Stimulated activated CD4-positive, alpha-beta T cell treated with anti-CD3 and anti-CD28 coated beads, Interleukin-15, amount 100 ng/mL, for 48 hours (primary cell): ENCODE measurements around the gene TMEM94.
"Not testable (repeated sequence)": the region's sequence is repeated elsewhere in the genome, so short reads cannot be mapped to it uniquely, and the experiment has no call there.

Experiments
- DNase-seq, 2 donors: peaks; one replicate each; pipeline ENCODE4 v3.0.0-alpha.2; 2020; ENCODE audit warnings: low read depth in 2 of 2

TMEM94 gene

DNA sequence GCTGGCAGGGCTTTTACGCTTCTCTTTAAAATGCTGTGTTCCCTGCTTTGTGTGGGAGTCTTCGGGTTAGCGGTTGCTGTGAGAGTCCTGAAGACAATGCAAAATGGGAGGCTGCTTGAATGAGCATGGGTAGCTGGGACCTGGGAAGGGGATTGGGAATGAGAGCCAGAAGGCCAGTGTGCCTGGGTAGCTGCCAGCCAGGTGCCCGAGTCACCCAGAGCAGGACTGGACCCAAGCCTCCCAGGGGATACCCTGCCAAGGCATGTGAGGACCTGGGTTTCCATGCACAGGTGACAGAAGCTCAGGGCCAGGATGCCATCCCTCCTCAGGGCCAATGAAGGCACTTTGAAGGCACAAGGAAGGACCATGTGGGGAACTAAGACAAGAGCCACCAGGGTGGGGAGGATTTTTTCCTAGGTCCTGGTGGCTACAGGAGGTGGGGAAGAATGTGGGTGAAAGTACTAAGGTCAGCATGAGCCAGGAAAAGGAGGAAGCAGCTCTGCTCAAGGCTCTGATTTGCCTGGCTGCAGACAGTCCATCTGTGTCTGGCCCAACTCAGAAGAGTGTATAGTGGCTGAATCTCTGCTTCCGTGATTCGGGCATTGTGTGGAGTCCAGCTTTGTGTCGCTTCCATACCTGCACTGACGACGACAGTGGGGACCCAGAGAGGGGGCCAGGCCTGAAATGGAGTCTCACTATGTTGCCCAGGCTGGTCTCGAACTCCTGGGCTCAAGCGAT lies 20.5 kb downstream of the TMEM94 start:
- no peak for DNase-seq

- DNase-seq = not testable (repeated sequence)
Observed at GRCh38 chr17:75477490-75477862, 21.0 kb downstream of the TMEM94 start.

DNA sequence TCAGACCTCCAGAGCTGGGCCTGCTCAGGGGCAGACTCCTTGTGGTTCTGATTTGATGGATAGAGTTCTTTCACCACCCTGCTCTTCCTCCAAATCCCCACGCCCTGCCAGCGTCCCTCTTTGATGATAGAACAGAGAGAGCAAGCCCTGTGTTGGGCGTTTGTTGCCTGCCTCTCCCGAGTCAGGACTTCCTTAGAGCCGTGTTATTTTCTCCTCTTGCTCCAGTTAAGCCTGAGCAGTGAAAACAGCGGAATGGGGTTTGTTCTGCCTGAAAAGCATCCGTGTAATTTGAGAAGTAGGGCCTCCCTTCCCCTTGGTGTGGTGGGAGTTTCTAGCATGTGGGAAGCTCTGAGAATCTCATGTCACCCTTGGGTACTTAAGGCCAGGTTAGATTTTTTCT lies 22.1 kb downstream of the TMEM94 start:
- DNase-seq = no peak

- no peak for DNase-seq
Observed at GRCh38 chr17:75480281-75480680, 23.8 kb downstream of the TMEM94 start.

- no peak for DNase-seq
Observed at GRCh38 chr17:75481194-75482068, 25.0 kb downstream of the TMEM94 start.

- no peak for DNase-seq
Observed at GRCh38 chr17:75482098-75482942, 25.9 kb downstream of the TMEM94 start.

GRCh38 chr17:75485688-75486087 lies 29.3 kb downstream of the TMEM94 start:
- DNase-seq = no peak

- DNase-seq = no peak
Observed at GRCh38 chr17:75486151-75486550, 29.7 kb downstream of the TMEM94 start.

DNA sequence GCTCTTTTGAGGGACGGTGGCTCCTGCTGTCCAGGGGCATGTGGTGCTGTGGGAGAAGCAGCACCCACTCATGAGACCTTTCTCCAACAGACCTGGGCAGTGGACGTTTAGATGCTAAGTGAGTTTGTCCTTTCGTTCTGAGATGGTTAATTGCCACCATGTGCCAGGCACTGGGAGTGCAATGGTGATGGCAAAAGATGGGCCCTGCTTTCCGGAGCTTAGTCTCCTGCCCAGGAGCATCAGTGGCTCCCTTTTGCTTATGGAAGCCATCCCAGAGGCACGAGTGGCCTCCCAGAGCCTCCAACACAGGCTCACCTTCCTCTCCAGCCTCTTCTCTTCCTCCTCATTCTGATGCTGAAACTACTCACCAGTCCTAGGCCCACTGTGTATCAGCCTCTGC lies 30.5 kb downstream of the TMEM94 start:
- no peak for DNase-seq

DNA sequence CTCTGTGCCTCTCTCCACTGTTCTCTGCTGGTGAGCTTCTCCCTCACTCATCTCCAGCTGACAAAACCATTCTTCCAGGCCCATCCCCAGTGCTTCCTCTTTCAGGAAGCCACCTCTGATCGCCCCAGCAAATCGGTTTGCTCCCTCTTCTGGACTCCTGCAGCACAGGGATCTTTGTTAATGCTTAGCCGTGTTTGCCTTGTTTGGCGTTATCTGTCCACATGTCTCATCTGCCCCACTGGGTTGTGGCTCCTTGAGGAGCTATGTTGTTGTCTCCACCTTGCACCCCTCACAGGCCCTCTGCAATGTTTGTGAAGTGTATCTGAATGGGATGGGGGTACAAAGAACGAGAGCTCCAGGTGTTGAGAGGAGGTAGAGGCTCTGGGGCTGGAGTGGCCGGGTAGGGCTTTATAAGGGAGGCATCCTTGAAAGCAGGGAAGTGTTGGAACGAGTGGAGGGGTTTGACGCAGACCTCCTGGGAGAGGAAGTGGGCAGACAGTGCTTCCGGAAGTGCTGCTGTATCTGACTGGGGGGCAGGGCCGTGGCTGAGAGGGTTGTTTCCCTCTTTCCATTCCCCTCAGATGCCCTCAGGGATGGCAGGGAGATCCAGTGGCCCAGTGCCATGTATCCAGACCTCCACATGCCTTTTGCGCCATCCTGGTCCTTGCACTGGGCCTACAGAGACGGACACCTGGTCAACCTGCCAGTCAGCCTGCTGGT lies 31.1 kb downstream of the TMEM94 start:
- DNase-seq = peak in 1 of 2 donors; percentile 9

DNA sequence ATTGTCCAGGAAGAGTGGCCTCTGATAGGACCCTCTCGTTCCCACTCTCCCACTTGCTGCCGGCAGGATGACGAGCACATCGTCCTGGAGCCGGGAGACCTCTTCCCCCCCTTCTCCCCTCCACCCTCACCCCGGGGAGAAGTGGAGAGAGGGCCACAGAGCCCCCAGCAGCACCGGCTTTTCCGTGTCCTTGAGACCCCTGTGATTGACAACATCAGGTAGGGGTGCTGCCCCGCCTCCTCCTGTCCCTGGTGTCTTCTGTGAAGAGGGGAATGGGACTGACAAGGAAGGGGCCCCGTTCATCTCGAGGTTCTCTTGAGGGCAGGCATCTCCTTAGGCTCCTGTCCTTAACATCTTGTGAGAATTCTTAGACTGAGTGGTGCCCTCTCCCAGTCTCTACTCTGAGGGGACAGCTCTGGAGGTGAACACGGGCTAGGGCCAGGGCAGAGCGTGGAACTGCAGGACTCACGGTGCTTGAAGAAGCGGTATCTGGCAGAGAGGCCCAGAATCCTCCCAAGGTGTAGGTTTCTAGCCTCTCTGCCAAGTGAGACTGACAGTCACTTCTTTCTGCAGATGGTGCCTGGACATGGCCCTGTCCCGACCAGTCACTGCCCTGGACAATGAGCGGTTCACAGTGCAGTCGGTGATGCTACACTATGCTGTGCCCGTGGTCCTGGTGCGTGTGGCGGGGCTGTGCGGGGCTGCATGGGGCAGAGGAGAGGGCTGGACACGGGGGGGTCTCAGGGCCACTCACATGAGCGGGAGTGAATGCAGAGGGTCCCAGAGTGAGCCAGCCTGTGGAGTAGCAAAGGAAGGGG lies 32.5 kb downstream of the TMEM94 start:
- DNase-seq = no peak

- no peak for DNase-seq
Observed at GRCh38 chr17:75489511-75489955, 33.1 kb downstream of the TMEM94 start.

DNA sequence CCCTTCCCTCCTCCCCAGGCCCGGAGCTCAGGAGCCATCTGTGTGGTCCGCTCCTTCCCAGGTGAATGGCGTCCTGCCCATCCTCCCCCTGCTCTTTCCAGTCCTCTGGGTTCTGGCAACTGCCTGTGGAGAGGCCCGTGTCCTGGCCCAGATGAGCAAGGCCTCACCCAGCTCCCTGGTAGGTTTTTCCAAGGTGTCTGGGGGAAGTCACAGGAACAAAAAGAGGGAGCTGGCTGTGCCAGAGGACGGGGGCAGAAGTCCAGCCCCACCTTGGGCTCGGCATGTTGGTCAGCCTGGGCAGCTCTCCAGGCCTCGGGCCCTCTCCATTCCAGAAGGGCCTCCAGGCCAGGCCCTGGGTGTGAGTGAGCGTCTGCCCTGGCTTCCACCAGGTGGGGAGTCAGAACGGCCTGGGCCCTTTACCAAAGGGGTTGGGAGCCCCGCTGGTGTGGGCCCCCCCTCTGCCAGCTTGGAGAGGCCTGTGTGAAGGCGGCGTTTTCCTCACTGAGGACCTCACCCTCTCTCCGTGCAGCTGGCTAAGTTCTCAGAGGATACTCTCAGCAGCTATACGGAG lies 33.8 kb downstream of the TMEM94 start:
- no peak for DNase-seq

GRCh38 chr17:75490953-75491649 lies 34.7 kb downstream of the TMEM94 start:
- no peak for DNase-seq

- DNase-seq = no peak
Observed at GRCh38 chr17:75491680-75492079, 35.2 kb downstream of the TMEM94 start.

DNA sequence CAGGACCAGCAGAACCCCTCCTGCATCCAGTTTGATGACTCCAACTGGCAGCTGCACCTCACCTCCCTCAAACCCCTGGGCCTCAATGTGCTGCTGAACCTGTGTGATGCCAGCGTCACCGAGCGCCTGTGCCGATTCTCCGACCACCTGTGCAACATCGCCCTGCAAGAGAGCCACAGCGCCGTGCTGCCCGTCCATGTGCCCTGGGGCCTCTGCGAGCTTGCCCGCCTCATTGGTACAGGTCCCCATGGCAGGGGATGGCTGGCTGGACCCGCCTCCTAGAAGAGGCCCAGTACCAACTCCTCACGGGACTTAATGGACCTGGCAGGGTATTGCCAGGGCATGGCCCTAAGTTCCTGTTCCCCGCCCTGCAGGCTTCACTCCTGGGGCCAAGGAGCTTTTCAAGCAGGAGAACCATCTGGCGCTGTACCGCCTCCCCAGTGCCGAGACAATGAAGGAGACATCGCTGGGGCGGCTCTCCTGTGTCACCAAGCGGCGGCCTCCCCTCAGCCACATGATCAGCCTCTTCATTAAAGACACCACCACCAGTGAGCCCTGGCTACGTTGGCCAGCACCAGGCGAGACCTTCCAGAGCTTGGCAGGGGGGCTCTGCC lies 36.2 kb downstream of the TMEM94 start:
- no peak for DNase-seq

GRCh38 chr17:75493476-75494129 lies 37.2 kb downstream of the TMEM94 start:
- no peak for DNase-seq

- DNase-seq = no peak
Observed at GRCh38 chr17:75494326-75494877, 38.0 kb downstream of the TMEM94 start.
